Measurements from ENCODE around the gene PHF12.
"Not testable (repeated sequence)": the region's sequence is repeated elsewhere in the genome, so short reads cannot be mapped to it uniquely, and the experiment has no call there.

The PHF12 gene

DNA sequence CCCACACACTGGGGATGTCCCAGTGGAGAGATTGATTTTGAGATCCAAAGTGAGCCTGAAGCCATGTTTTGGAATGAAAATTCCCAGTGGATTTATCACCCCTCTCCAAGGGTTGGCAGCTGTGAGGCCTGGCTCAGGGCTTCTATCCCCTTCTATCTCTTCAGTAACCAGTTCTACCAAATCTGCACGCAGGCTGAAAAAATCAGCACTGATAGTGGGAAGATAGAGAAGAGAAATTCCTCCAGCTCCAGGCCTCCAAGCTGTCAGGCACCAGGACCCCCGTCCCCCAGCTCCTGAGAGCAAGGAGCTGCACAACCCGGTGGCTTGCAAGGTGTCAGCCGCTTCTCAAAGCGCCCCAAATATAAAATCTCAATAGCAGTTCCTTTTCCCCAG, 54.8 kb downstream of the PHF12 start:
- no peak for DNase-seq (ENCODE audit: low read depth)
- H3K4me3 ChIP-seq (ENCODE audit: low read length): peak overlapping the region; percentile 78
- TF ChIP-seq, protein P1, sequence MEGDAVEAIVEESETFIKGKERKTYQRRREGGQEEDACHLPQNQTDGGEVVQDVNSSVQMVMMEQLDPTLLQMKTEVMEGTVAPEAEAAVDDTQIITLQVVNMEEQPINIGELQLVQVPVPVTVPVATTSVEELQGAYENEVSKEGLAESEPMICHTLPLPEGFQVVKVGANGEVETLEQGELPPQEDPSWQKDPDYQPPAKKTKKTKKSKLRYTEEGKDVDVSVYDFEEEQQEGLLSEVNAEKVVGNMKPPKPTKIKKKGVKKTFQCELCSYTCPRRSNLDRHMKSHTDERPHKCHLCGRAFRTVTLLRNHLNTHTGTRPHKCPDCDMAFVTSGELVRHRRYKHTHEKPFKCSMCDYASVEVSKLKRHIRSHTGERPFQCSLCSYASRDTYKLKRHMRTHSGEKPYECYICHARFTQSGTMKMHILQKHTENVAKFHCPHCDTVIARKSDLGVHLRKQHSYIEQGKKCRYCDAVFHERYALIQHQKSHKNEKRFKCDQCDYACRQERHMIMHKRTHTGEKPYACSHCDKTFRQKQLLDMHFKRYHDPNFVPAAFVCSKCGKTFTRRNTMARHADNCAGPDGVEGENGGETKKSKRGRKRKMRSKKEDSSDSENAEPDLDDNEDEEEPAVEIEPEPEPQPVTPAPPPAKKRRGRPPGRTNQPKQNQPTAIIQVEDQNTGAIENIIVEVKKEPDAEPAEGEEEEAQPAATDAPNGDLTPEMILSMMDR (conservative IDR thresholded peaks at IDR 0.05; ENCODE audit: low read depth, low read length): no peak

GRCh38 chr17:28895794-28896447, 55.4 kb downstream of the PHF12 start:
- no peak for DNase-seq (ENCODE audit: low read depth)
- H3K4me3 ChIP-seq (ENCODE audit: low read length): peak overlapping the region; percentile 78
- TF ChIP-seq, protein P1 (conservative IDR thresholded peaks at IDR 0.05; ENCODE audit: low read depth, low read length): no peak

DNA sequence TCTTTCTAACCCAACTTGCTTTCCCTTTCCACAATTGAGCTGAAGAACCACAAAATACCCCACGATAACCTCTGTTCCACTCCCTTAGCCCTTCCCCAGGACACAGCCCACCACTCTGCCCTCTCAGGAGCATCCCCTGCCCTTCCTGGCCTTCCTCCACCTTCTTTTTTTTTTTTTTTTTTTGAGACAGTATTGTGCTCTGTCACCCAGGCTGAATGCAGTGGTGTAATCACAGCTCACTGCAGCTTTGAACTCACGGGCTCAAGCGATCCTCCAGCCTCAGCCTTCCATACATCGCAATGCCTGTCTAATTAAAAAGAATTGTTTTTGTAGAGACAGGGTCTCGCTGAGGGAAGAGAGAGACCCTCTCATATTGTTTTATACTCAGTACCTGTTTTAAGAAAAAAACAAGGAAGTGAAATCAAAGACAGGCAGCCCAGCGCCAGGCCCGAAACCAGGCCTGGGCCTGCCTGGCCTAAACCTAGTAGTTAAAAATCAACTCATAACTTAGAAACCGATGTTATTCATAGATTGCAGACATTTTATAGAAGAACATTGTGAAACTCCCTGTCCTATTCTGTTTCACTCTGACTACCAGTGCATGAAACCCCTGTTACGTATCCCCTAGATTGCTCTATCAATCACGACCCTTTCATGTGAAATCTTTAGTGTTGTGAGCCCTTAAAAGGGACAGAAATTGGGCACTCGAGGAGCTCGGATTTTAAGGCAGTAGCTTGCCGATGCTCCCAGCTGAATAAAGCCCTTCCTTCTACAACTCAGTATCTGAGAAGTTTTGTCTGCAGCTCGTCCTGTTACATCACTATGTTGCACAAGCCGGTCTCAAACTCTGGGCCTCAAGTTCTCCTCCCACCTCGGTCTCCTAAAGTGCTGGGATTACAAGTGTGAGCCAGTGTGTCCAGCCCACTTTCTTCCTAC, 57.8 kb downstream of the PHF12 start:
- H3K4me3 ChIP-seq (ENCODE audit: low read length); DNase-seq (ENCODE audit: low read depth): not testable (repeated sequence)

DNA sequence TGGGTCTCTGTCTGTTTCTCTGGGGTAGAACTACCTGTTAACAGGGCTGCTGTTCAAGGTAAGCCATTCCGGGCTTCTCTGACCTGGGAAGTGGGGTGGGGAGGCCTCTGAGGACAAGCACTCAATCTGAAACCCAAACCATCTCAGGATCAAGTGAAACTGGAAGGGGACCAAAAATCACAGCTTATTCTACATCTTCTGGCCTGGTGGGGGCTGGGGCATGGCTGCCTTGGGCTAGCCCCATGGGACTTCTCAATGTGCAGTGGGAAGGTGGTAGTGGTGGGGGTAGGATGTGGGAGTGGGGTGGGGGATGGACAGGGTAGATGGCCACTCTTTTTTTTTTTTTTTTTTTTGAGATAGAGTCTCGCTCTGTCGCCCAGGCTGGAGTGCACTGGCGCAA, 59.3 kb downstream of the PHF12 start:
- H3K4me3 ChIP-seq (ENCODE audit: low read length): no peak overlapping the region
- TF ChIP-seq, protein P1 (conservative IDR thresholded peaks at IDR 0.05; ENCODE audit: low read depth, low read length): no peak
- no peak for DNase-seq (ENCODE audit: low read depth)

- TF ChIP-seq, protein P1 (conservative IDR thresholded peaks at IDR 0.05; ENCODE audit: low read depth, low read length): no peak
- DNase-seq (ENCODE audit: low read depth): no peak
- no peak overlapping the region for H3K4me3 ChIP-seq (ENCODE audit: low read length)
Measured at GRCh38 chr17:28891201-28891600, 60.1 kb downstream of the PHF12 start.

- no peak overlapping the region for H3K4me3 ChIP-seq (ENCODE audit: low read length)
- no peak for DNase-seq (ENCODE audit: low read depth)
- TF ChIP-seq, protein P1 (conservative IDR thresholded peaks at IDR 0.05; ENCODE audit: low read depth, low read length): no peak
Measured at GRCh38 chr17:28889996-28890395, 61.3 kb downstream of the PHF12 start.

DNA sequence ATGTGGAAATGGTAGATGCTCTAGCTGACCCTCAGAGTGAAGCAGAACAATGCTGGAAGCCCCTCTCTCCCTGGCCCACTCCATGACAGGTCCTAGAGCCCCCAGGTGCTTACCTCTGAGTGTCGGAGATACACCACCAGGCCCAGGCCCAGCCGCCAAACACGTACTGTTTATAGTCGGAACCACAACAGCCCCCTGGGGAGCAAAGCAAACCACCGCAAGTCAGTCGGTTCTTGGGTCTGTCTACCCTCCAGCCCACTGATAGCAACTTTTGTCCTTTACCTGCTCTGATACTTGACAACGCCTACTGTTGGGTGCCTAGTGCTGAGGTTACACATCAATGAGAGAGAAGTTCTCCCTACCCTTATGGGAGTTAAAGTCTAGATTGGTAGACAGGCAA, 62.5 kb downstream of the PHF12 start:
- no peak for DNase-seq (ENCODE audit: low read depth)
- TF ChIP-seq, protein P1 (conservative IDR thresholded peaks at IDR 0.05; ENCODE audit: low read depth, low read length): no peak
- H3K4me3 ChIP-seq (ENCODE audit: low read length): no peak overlapping the region
